Measurements from ENCODE around the gene QSOX2. TPM values are rescaled to one million over a fixed set of nuclear protein-coding genes. Genes with fewer than 3 reads are reported as not detected.

QSOX2 gene
- total RNA-seq, 2 donors from 2014 or later = 4.3 to 12.2 TPM

DNA sequence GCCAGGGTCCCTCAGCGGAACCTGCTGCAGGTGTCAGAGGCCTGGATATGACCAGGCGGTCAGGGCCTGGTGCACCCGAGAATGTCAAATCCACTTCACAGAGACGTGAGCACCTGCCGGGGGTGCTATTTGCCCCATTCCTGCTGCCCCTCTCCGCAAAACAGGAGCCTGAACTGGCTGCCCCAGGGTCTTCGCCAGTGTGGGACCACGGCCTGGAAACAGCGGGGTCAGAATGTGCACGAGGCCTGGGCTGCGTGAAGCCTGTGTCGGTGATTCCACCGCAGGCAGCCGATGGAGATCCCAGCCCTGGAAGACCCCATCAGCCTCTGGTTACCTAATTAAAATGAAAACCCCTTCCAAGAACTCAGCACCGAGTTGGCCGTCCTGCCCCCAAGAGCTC, 85.8 kb downstream of the QSOX2 start:
- H3K9me3 ChIP-seq = no peaks in the 10 kb centered on the region
- no peak for DNase-seq (ENCODE audit: low spot score)
- no peak overlapping the region for H3K4me3 ChIP-seq
- intact Hi-C loops (cut with DNase I) = no loop called here
- WGBS = 92% methylated on average over 16 of the region's 16 CpGs
- H3K36me3 ChIP-seq = no peaks in the 10 kb centered on the region
- no peak overlapping the region for H3K27ac ChIP-seq
- no peaks in the 10 kb centered on the region for H3K4me1 ChIP-seq (replicated peaks)
- H3K27me3 ChIP-seq (replicated peaks; ENCODE audit: insufficient read depth) = peaks cover 11% of the 10 kb centered on the region
- TF ChIP-seq POLR2A (IDR thresholded peaks at IDR 0.05) (no peak), POLR2AphosphoS5 (IDR thresholded peaks at IDR 0.05) (no peak)
- TF ChIP-seq, protein P1, sequence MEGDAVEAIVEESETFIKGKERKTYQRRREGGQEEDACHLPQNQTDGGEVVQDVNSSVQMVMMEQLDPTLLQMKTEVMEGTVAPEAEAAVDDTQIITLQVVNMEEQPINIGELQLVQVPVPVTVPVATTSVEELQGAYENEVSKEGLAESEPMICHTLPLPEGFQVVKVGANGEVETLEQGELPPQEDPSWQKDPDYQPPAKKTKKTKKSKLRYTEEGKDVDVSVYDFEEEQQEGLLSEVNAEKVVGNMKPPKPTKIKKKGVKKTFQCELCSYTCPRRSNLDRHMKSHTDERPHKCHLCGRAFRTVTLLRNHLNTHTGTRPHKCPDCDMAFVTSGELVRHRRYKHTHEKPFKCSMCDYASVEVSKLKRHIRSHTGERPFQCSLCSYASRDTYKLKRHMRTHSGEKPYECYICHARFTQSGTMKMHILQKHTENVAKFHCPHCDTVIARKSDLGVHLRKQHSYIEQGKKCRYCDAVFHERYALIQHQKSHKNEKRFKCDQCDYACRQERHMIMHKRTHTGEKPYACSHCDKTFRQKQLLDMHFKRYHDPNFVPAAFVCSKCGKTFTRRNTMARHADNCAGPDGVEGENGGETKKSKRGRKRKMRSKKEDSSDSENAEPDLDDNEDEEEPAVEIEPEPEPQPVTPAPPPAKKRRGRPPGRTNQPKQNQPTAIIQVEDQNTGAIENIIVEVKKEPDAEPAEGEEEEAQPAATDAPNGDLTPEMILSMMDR (IDR thresholded peaks at IDR 0.05) = no peak

DNA sequence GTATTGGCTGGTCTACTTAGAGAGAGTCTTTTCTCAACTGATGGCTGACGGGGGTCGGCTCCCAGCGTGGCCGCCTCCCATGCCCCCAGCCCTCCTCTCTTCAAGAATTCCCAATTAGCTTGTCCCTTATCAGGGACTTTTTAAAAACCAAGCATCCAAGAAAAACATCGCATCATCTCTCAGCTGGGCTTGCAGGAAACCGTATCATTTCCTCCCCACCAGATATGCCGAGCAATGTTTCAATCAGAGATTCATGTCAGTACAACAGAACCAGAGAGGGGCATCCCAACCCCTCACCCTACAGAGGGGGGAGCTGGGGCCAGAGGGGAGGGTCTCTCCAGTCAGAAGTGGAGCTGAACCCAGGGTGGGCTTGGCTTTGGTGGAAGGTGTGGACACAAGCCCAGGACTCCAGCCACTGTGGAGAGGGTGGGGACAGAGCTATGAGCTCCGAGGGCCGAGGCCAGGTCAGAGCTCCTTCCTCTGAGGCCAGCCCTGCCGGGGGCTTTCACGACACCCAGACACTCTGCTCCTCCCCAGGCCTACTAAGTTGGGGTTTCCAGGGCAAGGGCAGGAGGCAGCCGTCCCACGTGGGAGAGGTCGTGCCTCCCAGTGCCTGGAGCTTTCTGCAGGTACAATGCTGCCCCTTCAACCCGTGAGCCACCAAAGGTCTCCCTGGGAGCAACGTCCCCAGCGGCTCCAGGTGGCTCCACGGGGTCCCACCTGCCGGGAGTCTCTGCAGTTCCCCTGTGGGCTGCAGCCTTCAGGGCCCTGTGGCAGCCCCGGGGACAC, 87.9 kb downstream of the QSOX2 start:
- peaks cover 11% of the 10 kb centered on the region for H3K27me3 ChIP-seq (replicated peaks; ENCODE audit: insufficient read depth)
- no peak for DNase-seq (ENCODE audit: low spot score)
- H3K4me3 ChIP-seq = no peak overlapping the region
- H3K36me3 ChIP-seq = no peaks in the 10 kb centered on the region
- no peaks in the 10 kb centered on the region for H3K9me3 ChIP-seq
- intact Hi-C loops (cut with DNase I) = no loop called here
- no peak overlapping the region for H3K27ac ChIP-seq
- 81% methylated on average over 15 of the region's 20 CpGs for WGBS
- no peak for TF ChIP-seq POLR2A (IDR thresholded peaks at IDR 0.05)
- TF ChIP-seq, protein P1 (IDR thresholded peaks at IDR 0.05) = no peak
- TF ChIP-seq POLR2AphosphoS5 (IDR thresholded peaks at IDR 0.05) = no peak
- H3K4me1 ChIP-seq (replicated peaks) = no peaks in the 10 kb centered on the region

Other genes starting within 250 kb of the QSOX2 start
- gene NACC2, start 150.5 kb downstream of the QSOX2 start, total RNA-seq = 10 to 100 TPM; 24.5 to 55.2 TPM
- 10 to 100 TPM; 44.7 to 65.1 TPM for gene TMEM250, start 126.9 kb downstream of the QSOX2 start, total RNA-seq
- gene LHX3, start 40.7 kb downstream of the QSOX2 start, total RNA-seq = 1 to 10 TPM in 1 of 2 donors, not detected in 1; 1.3 TPM
- 1 to 10 TPM in 1 of 2 donors, not detected in 1; 1.2 TPM for gene CCDC187, start 58.3 kb upstream of the QSOX2 start, total RNA-seq
- gene GPSM1, start 81.7 kb upstream of the QSOX2 start, total RNA-seq = 10 to 100 TPM; 11.3 to 89.2 TPM
- 10 to 100 TPM; 37.6 to 64.3 TPM for gene DNLZ, start 117.9 kb upstream of the QSOX2 start, total RNA-seq
- 1 to 10 TPM; 1.5 to 3.4 TPM for gene CARD9, start 127.9 kb upstream of the QSOX2 start, total RNA-seq
- 10 to 100 TPM in 1 of 2 donors, 1 to 10 TPM in 1; 8.6 to 22.2 TPM for gene SNAPC4, start 154.4 kb upstream of the QSOX2 start, total RNA-seq
- 10 to 100 TPM; 19.9 to 52.5 TPM for gene ENTR1, start 164.8 kb upstream of the QSOX2 start, total RNA-seq
- 10 to 100 TPM; 29.2 to 58.7 TPM for gene PMPCA, start 164.8 kb upstream of the QSOX2 start, total RNA-seq
- gene INPP5E, start 194.0 kb upstream of the QSOX2 start, total RNA-seq = 10 to 100 TPM; 10.7 to 22.7 TPM
- 100 to 1,000 TPM in 1 of 2 donors, 10 to 100 TPM in 1; 94.7 to 111 TPM for gene SEC16A, start 237.2 kb upstream of the QSOX2 start, total RNA-seq